Effector CD8-positive, alpha-beta T cell (primary cell): ENCODE measurements around the gene SMIM36.
A peak's percentile ranks its signal among the peaks of the same experiment; 100 is the strongest.
"Not testable (repeated sequence)": the region's sequence is repeated elsewhere in the genome, so short reads cannot be mapped to it uniquely, and the experiment has no call there.

Experiments used
- DNase-seq: peaks from one replicate; lab custom pipeline; 2025; lab: John Stamatoyannopoulos, UW
- total RNA-seq, 4 experiments: gene quantifications; one replicate each; lab custom pipeline; 2026; lab: John Stamatoyannopoulos, UW

Gene SMIM36
- 0 reads per million in 4 experiments for total RNA-seq

DNA sequence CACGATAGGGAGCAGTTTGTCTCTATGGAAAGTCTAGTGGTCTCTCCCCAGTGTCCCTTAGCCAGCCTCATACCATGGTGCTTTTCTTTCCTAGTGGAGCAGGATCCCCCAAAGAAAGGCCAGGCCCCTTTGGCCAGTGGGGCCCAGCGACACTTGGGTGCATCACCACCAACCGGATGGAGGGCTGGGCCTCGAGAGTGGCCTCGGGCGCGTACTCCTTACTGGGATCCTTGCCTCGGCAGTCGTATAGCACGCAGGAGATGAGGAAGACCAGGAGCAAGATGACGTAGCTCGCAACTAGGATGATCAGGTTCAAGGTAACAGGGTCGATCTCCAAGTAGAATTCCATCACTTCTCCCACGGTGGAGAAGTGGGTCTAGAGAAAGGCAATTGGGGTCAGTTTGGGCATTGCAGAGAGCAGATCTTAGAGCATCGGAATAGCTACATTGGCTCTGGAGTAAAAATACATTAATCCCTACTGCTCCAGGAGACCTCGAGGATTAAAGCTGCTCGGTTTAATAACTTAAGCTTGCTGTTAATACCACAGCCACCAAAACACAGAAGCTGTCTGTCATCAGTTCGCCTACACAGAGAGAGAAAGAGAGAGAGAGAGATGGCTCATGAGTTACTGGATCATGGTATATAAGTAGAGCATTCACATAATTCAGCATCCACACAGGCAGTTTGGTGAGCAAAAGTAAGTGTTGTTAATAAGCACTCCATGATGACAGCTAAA lies at the start of gene SMIM36:
SMIM36 (minus strand) TSS at position 467 of the 736 bp plus-strand sequence.
- no peak for DNase-seq

- DNase-seq = no peak
These were observed 44.5 kb upstream of the SMIM36 start for GRCh38 chr17:55555772-55556171.

DNA sequence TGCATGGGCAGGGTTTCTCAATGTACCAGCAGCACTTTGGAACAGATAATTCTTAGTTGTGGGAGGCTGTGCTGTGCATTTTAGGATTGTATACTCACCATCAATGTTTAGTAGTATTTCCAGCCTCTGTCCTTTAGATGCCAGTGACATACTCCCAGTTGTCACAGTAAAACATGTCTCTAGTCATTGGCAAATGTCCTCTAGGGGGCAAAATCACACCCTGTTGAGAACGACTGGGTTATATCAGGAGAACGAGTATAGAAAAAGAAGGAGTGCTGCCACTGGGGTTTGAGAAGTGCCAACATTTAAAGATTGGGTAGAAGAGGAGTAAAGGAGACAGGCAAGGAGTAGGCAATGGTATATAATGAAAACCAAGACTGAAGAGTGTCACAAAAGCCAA lies 37.9 kb upstream of the SMIM36 start:
- no peak for DNase-seq

- no peak for DNase-seq
These were observed 35.9 kb upstream of the SMIM36 start for GRCh38 chr17:55546991-55547664.

GRCh38 chr17:55546481-55546880 lies 35.2 kb upstream of the SMIM36 start:
- no peak for DNase-seq

- no peak for DNase-seq
These were observed 34.6 kb upstream of the SMIM36 start for GRCh38 chr17:55545806-55546205.

GRCh38 chr17:55543709-55544108 lies 32.5 kb upstream of the SMIM36 start:
- DNase-seq = no peak

DNA sequence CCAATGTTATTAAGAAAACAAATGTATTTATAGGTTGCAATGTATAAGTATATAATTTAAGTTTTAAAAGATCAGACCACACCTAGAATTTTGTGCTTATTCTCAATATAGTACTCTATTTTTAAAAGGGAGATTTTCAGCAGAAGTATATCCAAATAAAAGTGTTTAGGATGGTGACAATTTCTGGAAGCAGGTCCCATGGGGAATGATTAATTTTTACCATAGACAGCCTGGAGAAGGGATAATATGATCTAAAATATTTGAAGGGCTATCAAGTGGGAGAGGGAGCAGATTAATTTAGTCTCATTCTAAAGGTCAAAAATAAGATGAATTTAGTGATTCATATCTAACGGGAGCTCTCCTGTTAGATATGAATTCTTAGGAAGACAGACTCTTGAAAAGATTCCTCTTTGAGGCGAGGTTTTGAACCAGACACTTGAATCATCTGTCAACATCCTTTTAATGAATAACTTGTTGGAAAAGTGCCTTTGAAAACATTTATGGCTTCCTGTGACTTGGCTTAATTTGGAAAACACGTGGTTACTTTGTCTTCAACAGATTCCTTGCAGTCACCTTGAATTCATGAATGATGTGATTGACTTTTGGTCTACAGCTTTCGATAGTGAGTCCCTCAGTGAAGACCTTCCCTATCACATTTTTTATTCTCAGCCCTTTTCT lies 29.3 kb upstream of the SMIM36 start:
- DNase-seq = no peak

DNA sequence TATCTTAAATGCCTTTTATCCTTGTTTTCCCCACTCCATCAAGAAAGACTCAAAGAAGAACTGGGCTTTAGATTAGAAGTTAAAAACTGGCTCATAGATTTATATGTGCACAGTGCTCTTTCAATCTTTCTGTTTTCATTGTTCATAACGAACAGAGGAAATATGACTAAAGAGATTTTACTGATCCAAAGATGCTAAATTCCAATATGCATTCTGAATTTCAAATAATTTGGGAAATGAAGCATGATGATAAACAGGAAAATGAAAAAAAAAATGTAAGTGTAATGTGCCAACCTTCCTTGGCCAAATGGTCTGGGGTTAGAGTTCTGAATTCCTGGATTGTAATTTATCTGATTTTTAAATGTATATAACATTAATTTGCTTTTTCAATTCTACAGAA lies 25.0 kb upstream of the SMIM36 start:
- DNase-seq = no peak

GRCh38 chr17:55533608-55534007 lies 22.4 kb upstream of the SMIM36 start:
- no peak for DNase-seq

GRCh38 chr17:55532670-55533069 lies 21.4 kb upstream of the SMIM36 start:
- no peak for DNase-seq

- DNase-seq = no peak
These were observed 19.9 kb upstream of the SMIM36 start for GRCh38 chr17:55531053-55531728.

DNA sequence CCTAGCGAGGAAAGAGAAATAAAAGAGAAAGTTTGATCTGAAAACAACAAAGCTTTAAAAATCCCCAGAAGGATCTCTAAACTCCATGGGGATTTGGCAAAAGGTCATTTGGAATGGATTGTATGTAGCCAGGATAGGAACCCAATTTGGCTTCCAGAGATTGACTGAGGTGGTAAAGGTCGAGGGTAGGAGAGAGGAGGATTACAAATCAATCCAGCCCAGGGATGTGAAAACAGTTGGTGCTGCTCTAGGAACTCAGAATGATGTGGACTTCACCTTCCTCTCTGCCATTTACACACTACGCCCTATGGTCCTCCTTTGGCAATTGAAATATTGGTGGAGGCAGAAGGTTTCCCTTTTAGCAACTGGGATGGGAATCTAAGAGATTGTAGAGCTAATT lies 18.8 kb upstream of the SMIM36 start:
- no peak for DNase-seq

DNA sequence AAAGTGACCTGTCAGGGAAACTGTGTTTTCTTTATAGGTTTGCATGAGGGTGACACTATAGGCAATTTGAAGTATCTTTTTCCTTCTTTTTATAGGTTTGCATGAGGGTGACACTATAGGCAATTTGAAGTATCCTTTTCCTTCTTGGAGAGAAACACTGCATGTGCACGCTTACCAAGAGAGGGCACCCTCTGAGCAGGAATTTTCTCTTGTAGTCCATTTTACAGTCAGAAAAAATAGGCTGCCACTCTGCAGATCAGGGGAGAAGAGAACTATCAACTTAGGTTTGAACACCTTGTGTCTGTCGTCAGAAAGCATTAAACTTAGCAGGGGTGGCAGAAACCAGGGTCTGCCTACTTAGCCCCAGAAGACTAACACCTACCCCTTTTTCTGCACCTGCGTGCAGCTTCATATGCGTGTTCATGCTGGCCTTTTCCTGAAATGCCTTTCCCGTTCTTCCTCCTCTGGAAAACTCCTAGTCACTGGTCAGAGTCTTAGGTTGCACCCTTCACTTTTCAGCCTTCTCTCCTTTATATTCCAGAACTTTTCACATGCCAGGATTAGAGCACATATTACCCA lies 16.4 kb upstream of the SMIM36 start:
- DNase-seq = no peak

DNA sequence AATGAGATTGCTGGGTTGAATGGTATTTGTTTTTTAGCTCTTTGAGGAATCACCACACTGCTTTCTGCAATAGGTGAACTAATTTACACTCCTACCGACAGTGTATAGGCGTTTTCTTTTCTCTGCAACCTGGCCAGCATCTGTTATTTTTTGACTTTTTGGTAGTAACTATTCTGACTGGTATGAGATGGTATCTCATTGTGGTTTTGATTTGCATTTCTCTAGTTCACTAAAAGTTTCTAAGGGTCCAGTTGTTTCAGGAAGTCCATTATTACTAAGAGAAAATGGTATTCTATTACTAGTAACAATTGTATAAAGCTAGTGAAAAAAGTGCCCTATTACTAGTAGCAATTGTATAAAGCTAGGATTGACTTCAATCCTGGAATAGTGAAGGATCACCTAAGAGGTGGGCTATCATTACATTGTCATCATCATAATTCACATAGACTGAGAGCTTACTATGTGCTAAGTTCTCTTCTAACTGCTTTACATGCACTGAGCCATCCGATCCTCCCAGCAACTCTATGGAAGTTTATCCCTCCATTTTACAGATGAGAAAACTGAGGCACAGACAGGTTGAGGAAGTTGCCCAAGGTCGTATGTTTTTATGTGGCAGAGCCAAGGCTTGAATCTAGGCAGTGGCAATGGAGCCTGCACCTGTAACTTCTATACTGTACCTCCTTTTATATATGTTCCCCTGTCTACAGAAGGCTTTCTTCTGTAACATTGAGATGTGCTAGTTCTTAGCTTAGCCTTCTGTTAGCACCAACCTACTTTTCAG lies 13.4 kb upstream of the SMIM36 start:
- DNase-seq = no peak

GRCh38 chr17:55523032-55523431 lies 11.8 kb upstream of the SMIM36 start:
- not testable (repeated sequence) for DNase-seq

- DNase-seq = no peak
These were observed 9.9 kb upstream of the SMIM36 start for GRCh38 chr17:55521186-55521585.

DNA sequence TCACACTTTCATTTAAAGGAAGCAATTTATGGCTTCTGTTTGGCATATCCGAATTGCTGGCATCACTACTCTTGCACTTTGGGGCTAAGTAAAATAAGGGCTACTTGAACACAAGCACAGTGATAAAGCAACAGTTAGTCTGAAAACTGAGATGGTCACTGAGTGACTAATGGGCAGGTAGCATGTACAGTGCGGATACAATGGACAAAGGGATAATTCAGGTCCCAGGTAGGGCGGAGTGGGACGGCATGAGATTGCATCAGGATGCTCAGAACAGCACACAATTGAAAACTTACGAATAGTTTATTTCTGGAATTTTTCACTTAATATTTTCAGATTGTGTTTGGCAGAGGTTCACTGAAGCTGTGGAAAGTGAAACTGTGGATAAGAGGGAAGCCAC lies 9.2 kb upstream of the SMIM36 start:
- no peak for DNase-seq

GRCh38 chr17:55518510-55518909 lies 7.3 kb upstream of the SMIM36 start:
- DNase-seq = no peak

DNA sequence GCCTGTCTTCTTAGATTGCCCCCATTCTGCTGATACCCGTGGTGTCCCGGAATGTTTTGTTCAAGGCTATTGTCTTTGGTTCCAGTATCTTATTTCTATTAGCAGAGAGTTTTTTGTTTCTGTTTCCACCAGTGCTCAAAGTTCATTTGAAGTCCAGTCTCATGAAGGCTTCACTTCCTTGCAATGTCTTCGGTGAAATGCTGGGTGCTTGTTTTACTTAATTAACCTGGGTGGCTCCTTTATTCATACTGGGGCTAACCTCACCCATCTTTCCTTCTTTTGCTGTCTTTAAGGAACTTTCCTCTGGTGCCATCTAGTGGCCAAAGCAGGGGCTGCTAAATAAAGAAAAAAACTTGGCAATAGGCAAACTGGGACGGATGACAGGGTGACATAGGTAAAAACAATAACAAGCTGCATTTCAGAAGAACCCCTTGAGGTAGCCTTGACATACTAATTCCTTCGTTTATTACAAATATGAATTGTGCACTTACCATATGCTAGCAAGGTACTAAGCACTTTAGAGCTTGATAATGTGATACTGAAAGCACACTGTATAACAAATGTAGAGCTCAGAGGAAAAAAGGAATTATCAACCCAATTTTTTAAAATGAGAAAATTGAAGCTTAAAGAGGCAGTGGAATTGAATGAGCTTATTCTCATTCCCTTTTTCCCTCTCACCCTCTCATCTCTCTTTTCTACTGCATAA lies 2.8 kb upstream of the SMIM36 start:
- peak; percentile 59 for DNase-seq

GRCh38 chr17:55507669-55508068 lies 3.6 kb downstream of the SMIM36 start:
- not testable (repeated sequence) for DNase-seq
